HFF-Myc (cell line): ENCODE results near the gene UBE2L5.

Experiments used
- DNase-seq: peaks from one replicate; pipeline ENCODE4 v3.0.0-alpha.2; 2011; ENCODE audit warnings: low read depth; ENCODE audit errors: extremely low read depth
- H3K4me3 ChIP-seq: replicated peaks from 2 replicates; pipeline ENCODE4 v1.5.1; 2011; ENCODE audit warnings: low read depth, mild to moderate bottlenecking, control low read depth, low read length
- CTCF ChIP-seq: IDR thresholded peaks from 2 replicates; pipeline ENCODE4 v1.5.1; 2012; ENCODE audit warnings: mild to moderate bottlenecking, low read depth, low read length, control low read depth; ENCODE audit errors: missing control alignments

The UBE2L5 gene

DNA sequence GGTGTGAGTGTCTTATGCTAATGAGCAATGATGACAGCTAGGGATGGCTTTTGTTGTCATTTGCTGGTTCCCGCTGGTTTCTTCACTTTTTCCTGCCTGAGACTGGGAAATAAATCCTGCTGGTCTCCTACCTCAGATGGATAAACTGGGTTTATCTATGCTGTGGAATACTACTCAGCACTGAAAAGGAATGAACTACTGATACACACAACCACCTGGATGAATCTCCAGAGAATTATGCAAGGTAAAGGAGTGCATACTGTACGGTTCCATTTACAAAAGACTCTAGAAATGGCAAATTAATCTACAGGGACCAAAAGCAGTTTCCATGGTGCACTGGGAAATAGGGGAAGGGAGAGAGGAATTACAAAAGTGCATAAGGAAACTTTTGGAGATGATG is 41.2 kb upstream of the UBE2L5 start:
- no peak for DNase-seq
- no peak for TF ChIP-seq CTCF
- no peak overlapping the region for H3K4me3 ChIP-seq

- TF ChIP-seq CTCF = no peak
- no peak overlapping the region for H3K4me3 ChIP-seq
- DNase-seq = no peak
Measured at GRCh38 chr13:30382836-30383525, 39.3 kb upstream of the UBE2L5 start.

- H3K4me3 ChIP-seq = no peak overlapping the region
- DNase-seq = no peak
- TF ChIP-seq CTCF = no peak
Measured at GRCh38 chr13:30388406-30389283, 33.6 kb upstream of the UBE2L5 start.

DNA sequence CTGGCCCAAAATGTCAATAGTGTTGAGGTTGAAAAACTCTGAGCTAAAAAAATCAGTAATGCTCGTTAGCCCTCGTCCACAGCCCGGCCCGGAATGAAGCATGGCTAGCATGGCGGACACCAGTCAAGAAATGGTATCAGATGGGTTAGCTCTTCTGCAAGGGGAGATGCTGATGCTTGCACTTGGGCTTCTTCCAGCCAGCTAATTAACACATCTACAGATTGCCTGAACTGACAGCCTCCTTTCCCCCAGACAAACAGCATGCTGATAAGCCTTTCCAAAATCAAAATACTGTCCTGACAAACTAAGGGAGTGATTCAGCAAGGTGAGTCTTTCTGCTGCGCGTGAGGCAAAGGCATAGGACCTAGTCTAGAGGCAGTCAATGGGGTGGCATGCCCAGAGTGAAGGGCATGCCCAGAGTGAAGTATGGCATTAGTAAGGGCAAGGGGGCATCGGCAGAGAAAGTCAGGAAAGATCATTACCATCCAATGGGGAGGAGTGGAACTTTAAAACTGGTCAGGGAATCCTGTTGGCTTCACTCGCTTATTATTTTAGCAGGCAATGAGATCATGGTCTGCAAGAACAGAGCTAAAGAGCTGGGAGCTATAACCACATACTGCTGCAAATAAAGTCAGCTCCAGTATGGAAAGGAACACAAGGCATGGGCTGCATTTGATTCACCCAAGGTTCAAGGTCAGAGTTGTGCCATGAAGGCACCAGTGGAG is 30.2 kb upstream of the UBE2L5 start:
- no peak overlapping the region for H3K4me3 ChIP-seq
- no peak for TF ChIP-seq CTCF
- DNase-seq = no peak

DNA sequence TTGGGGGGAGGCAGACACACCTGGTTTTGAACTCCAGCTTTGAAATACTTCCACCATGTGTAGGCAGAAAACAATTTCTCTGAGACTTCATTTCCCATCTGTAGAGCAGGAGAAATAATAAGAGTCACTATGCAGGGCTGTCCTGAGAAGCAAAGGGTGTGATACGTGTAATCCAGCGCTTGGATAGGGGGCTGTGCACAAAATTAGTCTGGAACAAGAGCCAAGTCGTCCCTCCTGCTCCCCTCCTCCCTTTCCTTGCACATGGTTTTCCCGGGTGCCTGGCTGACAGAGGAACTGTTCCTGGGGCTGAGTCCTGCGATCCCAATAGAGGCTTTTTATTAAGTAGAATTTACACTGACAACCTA is 29.6 kb upstream of the UBE2L5 start:
- no peak for TF ChIP-seq CTCF
- DNase-seq = no peak
- H3K4me3 ChIP-seq = no peak overlapping the region

- no peak for DNase-seq
Measured at GRCh38 chr13:30394751-30395191, 27.5 kb upstream of the UBE2L5 start.

More at GRCh38 chr13:30394751-30395191, 27.5 kb upstream of the UBE2L5 start:
- H3K4me3 ChIP-seq = peak overlapping the region; percentile 47
- no peak for TF ChIP-seq CTCF
